IMR-90 (cell line): ENCODE data around the gene MKKS. TPM values are rescaled to one million over a fixed set of nuclear protein-coding genes. Genes with fewer than 3 reads are reported as not detected.

Source experiments
- ATAC-seq: fragments of 200-7000 bp; cut with Tn5 transposase; 2 replicates; pipeline ENCODE4 v1.9.1; 2020; ENCODE audit warnings: low read depth, mild to moderate bottlenecking, moderate library complexity
- BruUV-seq: library from RNA; stranded (reverse); fragments of 400-500 nt; replicated peaks from 2 replicates; lab custom pipeline; 2021; lab: Mats Ljungman, UMichigan
- CTCF ChIA-PET: fragments of 300-600 bp; formaldehyde crosslinking; extraction: SDS; loops from one replicate; lab custom pipeline; 2021; ENCODE audit warnings: antibody characterized with exemption; lab: Yijun Ruan, JAX
- POLR2A ChIA-PET: fragments of 300-600 bp; sonication (Branson Sonifier 250); formaldehyde crosslinking; loops from one replicate; lab custom pipeline; 2022; ENCODE audit warnings: antibody characterized with exemption; ENCODE audit not compliant: unreplicated experiment; lab: Charles Lee
- DNase-seq: peaks from one replicate; pipeline ENCODE4 v3.0.0; 2013
- H2AFZ ChIP-seq: replicated peaks from 2 replicates; pipeline ENCODE3; 2013; ENCODE audit warnings: low read length, mild to moderate bottlenecking; ENCODE audit not compliant: poor library complexity
- H2AK5ac ChIP-seq: 2 replicates; pipeline ENCODE4 v1.6.1; 2013; ENCODE audit warnings: low read depth, low read length, inconsistent platforms
- H2AK9ac ChIP-seq: replicated peaks from 2 replicates; pipeline ENCODE3; 2013; ENCODE audit warnings: mild to moderate bottlenecking, low read depth, low read length, moderate library complexity; ENCODE audit not compliant: poor library complexity
- H2BK120ac ChIP-seq: 2 replicates; pipeline ENCODE4 v1.6.1; 2013; ENCODE audit warnings: low read depth, low read length, inconsistent platforms
- H2BK15ac ChIP-seq: 3 replicates; pipeline ENCODE4 v1.6.1; 2013; ENCODE audit warnings: low read depth, low read length, inconsistent platforms
- H2BK20ac ChIP-seq: 2 replicates; pipeline ENCODE4 v1.6.1; 2013; ENCODE audit warnings: low read depth, mild to moderate bottlenecking, inconsistent platforms, low read length, moderate library complexity
- H2BK5ac ChIP-seq: 2 replicates; pipeline ENCODE4 v1.6.1; 2013; ENCODE audit warnings: mild to moderate bottlenecking, low read depth, low read length, inconsistent platforms; ENCODE audit not compliant: poor library complexity, severe bottlenecking
- H3K14ac ChIP-seq: replicated peaks from 2 replicates; pipeline ENCODE4 v1.6.1; 2013; ENCODE audit warnings: low read depth, low read length, inconsistent platforms
- H3K18ac ChIP-seq: 2 replicates; pipeline ENCODE4 v1.6.1; 2013; ENCODE audit warnings: low read depth, low read length, control low read depth
- H3K23ac ChIP-seq: 2 replicates; pipeline ENCODE4 v1.6.1; 2013; ENCODE audit warnings: low read depth, low read length, inconsistent platforms
- H3K27ac ChIP-seq: 2 replicates; pipeline ENCODE4 v1.5.1; 2013; ENCODE audit warnings: mild to moderate bottlenecking, control low read depth, low read length; ENCODE audit not compliant: insufficient read depth
- H3K27me3 ChIP-seq: 2 replicates; pipeline ENCODE4 v1.6.1; 2013; ENCODE audit warnings: low read length; ENCODE audit not compliant: control insufficient read depth, insufficient read depth
- H3K36me3 ChIP-seq: 2 replicates; pipeline ENCODE4 v1.6.1; 2013; ENCODE audit warnings: low read length, mixed read lengths; ENCODE audit not compliant: control insufficient read depth, insufficient read depth
- H3K4ac ChIP-seq: 2 replicates; pipeline ENCODE4 v1.6.1; 2013; ENCODE audit warnings: low read depth, low read length, inconsistent platforms
- H3K4me1 ChIP-seq: 2 replicates; pipeline ENCODE4 v1.6.1; 2013; ENCODE audit warnings: low read length, mixed read lengths; ENCODE audit not compliant: control insufficient read depth, insufficient read depth
- H3K4me2 ChIP-seq: 2 replicates; pipeline ENCODE4 v1.6.1; 2013; ENCODE audit warnings: low read depth, mild to moderate bottlenecking, control low read depth, low read length, moderate library complexity
- H3K4me3 ChIP-seq: 2 replicates; pipeline ENCODE4 v1.5.1; 2013; ENCODE audit warnings: low read depth, mild to moderate bottlenecking, control low read depth, low read length, moderate library complexity; ENCODE audit not compliant: insufficient read depth
- H3K56ac ChIP-seq: 2 replicates; pipeline ENCODE4 v1.6.1; 2013; ENCODE audit warnings: low read length, inconsistent platforms; ENCODE audit not compliant: insufficient read depth; ENCODE audit errors: extremely low read depth
- H3K79me1 ChIP-seq, 2 experiments: 2 replicates each; pipeline ENCODE4 v1.6.1; 2013; ENCODE audit warnings: low read length in 2 of 2, inconsistent platforms in 1 of 2, low read depth in 1 of 2
- H3K9ac ChIP-seq: 2 replicates; pipeline ENCODE4 v1.6.1; 2013; ENCODE audit warnings: low read depth, low read length, control low read depth
- H3K9me1 ChIP-seq: 2 replicates; pipeline ENCODE4 v1.6.1; 2013; ENCODE audit warnings: low read length, inconsistent platforms; ENCODE audit not compliant: insufficient read depth
- H3K9me3 ChIP-seq: 2 replicates; pipeline ENCODE4 v1.6.1; 2013; ENCODE audit warnings: low read length; ENCODE audit not compliant: control insufficient read depth, insufficient read depth
- H4K20me1 ChIP-seq: 2 replicates; pipeline ENCODE4 v1.6.1; 2013; ENCODE audit warnings: low read length, inconsistent platforms; ENCODE audit not compliant: insufficient read depth
- H4K5ac ChIP-seq: 2 replicates; pipeline ENCODE4 v1.6.1; 2013; ENCODE audit warnings: mild to moderate bottlenecking, low read depth, low read length, control low read depth
- H4K8ac ChIP-seq, 2 experiments: 2 replicates each; pipeline ENCODE4 v1.6.1; 2013; ENCODE audit warnings: low read depth in 2 of 2, low read length in 2 of 2, control low read depth in 1 of 2, inconsistent platforms in 1 of 2
- H4K91ac ChIP-seq: 2 replicates; pipeline ENCODE4 v1.6.1; 2013; ENCODE audit warnings: low read depth, low read length, inconsistent platforms; ENCODE audit not compliant: insufficient read depth
- BHLHE40 ChIP-seq: fragments of 150-350 bp; IDR thresholded peaks from 2 replicates; pipeline ENCODE4 v1.6.1; 2016; ENCODE audit warnings: mild to moderate bottlenecking, low read depth, low read length
- MAFK ChIP-seq: IDR thresholded peaks from 2 replicates; pipeline ENCODE4 v1.6.1; 2012; ENCODE audit warnings: low read depth, low read length, improper control_type of control experiment
- MAZ ChIP-seq: IDR thresholded peaks from 2 replicates; pipeline ENCODE4 v1.6.1; 2012; ENCODE audit warnings: low read depth, mild to moderate bottlenecking, low read length, improper control_type of control experiment, moderate library complexity, borderline replicate concordance
- MXI1 ChIP-seq: IDR thresholded peaks from 2 replicates; pipeline ENCODE4 v1.6.1; 2012; ENCODE audit warnings: low read depth, mild to moderate bottlenecking, low read length, moderate library complexity, borderline replicate concordance
- POLR2A ChIP-seq: IDR thresholded peaks from 2 replicates; pipeline ENCODE4 v1.6.1; 2012; ENCODE audit warnings: mild to moderate bottlenecking, low read depth, low read length
- RCOR1 ChIP-seq: IDR thresholded peaks from 2 replicates; pipeline ENCODE4 v1.6.1; 2012; ENCODE audit warnings: mild to moderate bottlenecking, low read length, improper control_type of control experiment; ENCODE audit not compliant: insufficient replicate concordance
- RFX5 ChIP-seq: IDR thresholded peaks from 2 replicates; pipeline ENCODE4 v1.8.0; 2012; ENCODE audit warnings: low read depth, mild to moderate bottlenecking, low read length, moderate library complexity
- USF2 ChIP-seq: fragments of 150-350 bp; IDR thresholded peaks from 2 replicates; pipeline ENCODE4 v1.6.1; 2017; ENCODE audit warnings: mild to moderate bottlenecking, antibody characterized with exemption, low read length, low read depth
- WGBS, 2 experiments: methylation state at CpG; one replicate each; pipeline versions ENCODE4 v1.1.5 to v1.1.7; 2013; ENCODE audit warnings: missing lambda C conversion rate in 2 of 2; ENCODE audit not compliant: insufficient read length in 1 of 2; ENCODE audit errors: extremely low coverage in 2 of 2; 5-methylcytosine and 5-hydroxymethylcytosine counted together
- dilution Hi-C: fragments of 300-500 bp; cut with HindIII; formaldehyde crosslinking; loops from one replicate; pipeline ENCODE4 v1.14.3; 2018; ENCODE audit warnings: low sequenced_read_pairs; ENCODE audit not compliant: unreplicated experiment
- in situ Hi-C: fragments of 300-500 bp; cut with MboI; formaldehyde crosslinking; loops from 3 replicates; pipeline ENCODE4 v1.14.3; 2019; ENCODE audit warnings: low sequenced_read_pairs, inconsistent platforms, mixed read lengths
- intact Hi-C: fragments of 100-400 bp; cut with micrococcal nuclease; formaldehyde crosslinking; loops from 2 replicates; pipeline ENCODE4 v1.10.0; 2022
- polyA plus RNA-seq, 3 experiments: library from polyadenylated mRNA; depleted of rRNA; stranded (reverse); fragments of >200 nt; gene quantifications; 2 replicates each; pipeline ENCODE4 v1.2.3, GENCODE V29; 2012; ENCODE audit warnings: low replicate concordance in 1 of 3
- total RNA-seq: library from RNA; depleted of rRNA; stranded (reverse); fragments of >200 nt; gene quantifications from 2 replicates; pipeline ENCODE4 v1.2.3, GENCODE V29; 2012
- TF ChIP-seq, protein P1 (sequence below): conservative IDR thresholded peaks from 2 replicates; pipeline ENCODE4 v1.5.1; 2012; ENCODE audit warnings: mild to moderate bottlenecking, low read depth, low read length, improper control_type of control experiment

Gene MKKS
- total and polyA plus RNA-seq, 2 of the 4 experiments (the other 2 are of a cell fraction) = 6.9 to 7.5 TPM

- no peak overlapping the region for H3K56ac ChIP-seq
- WGBS, 2 experiments = no CpG with 5 or more reads among the region's 5 CpGs
- no peak overlapping the region for H3K4me2 ChIP-seq
- H3K27ac ChIP-seq = no peak overlapping the region
- H4K91ac ChIP-seq = no peak overlapping the region
- H2BK120ac ChIP-seq = no peak overlapping the region
- dilution Hi-C loops = no loop called here
- no peak for DNase-seq
- H2BK5ac ChIP-seq = no peak overlapping the region
- no peak for ATAC-seq
- no peak overlapping the region for H3K9ac ChIP-seq
- H3K4me3 ChIP-seq = no peak overlapping the region
- CTCF ChIA-PET = no interaction called here
- H2AK5ac ChIP-seq = no peak overlapping the region
- POLR2A ChIA-PET = no interaction called here
- H3K14ac ChIP-seq = no peak overlapping the region
- H3K18ac ChIP-seq = no peak overlapping the region
- no peaks in the 10 kb centered on the region for H3K36me3 ChIP-seq
- BruUV-seq = no TSS peak
- peaks cover 5 to 11% of the 10 kb centered on the region in 2 experiments; a peak in 2 of 4 replicates for H3K79me1 ChIP-seq
- no peak overlapping the region for H2AK9ac ChIP-seq
- no peak overlapping the region for H2AFZ ChIP-seq
- H3K23ac ChIP-seq = no peak overlapping the region
- H3K4ac ChIP-seq = no peak overlapping the region
- H4K8ac ChIP-seq = no peak overlapping the region
- H4K20me1 ChIP-seq = no peaks in the 10 kb centered on the region
- TF ChIP-seq MAZ (no peak), RCOR1 (no peak), RFX5 (no peak), BHLHE40 (no peak), USF2 (no peak), MAFK (no peak), MXI1 (no peak), POLR2A (no peak)
- TF ChIP-seq, protein P1, sequence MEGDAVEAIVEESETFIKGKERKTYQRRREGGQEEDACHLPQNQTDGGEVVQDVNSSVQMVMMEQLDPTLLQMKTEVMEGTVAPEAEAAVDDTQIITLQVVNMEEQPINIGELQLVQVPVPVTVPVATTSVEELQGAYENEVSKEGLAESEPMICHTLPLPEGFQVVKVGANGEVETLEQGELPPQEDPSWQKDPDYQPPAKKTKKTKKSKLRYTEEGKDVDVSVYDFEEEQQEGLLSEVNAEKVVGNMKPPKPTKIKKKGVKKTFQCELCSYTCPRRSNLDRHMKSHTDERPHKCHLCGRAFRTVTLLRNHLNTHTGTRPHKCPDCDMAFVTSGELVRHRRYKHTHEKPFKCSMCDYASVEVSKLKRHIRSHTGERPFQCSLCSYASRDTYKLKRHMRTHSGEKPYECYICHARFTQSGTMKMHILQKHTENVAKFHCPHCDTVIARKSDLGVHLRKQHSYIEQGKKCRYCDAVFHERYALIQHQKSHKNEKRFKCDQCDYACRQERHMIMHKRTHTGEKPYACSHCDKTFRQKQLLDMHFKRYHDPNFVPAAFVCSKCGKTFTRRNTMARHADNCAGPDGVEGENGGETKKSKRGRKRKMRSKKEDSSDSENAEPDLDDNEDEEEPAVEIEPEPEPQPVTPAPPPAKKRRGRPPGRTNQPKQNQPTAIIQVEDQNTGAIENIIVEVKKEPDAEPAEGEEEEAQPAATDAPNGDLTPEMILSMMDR = no peak
- intact Hi-C loops = no loop called here
- H2BK20ac ChIP-seq = no peak overlapping the region
- no peak overlapping the region for H2BK15ac ChIP-seq
- H3K27me3 ChIP-seq = no peaks in the 10 kb centered on the region
- H3K9me3 ChIP-seq = no peaks in the 10 kb centered on the region
- no peaks in the 10 kb centered on the region for H3K9me1 ChIP-seq
- no peaks in the 10 kb centered on the region for H3K4me1 ChIP-seq
- in situ Hi-C loops = no loop called here
- no peak overlapping the region for H4K5ac ChIP-seq
Observed at GRCh38 chr20:10481676-10482075, 47.7 kb upstream of the MKKS start.
